OCI-LY7 (cell line): ENCODE results near the gene SUN2. TPM values are rescaled to one million over a fixed set of nuclear protein-coding genes. Genes with fewer than 3 reads are reported as not detected.

Experiments used
- BruUV-seq: library from RNA; stranded (reverse); fragments of 400-500 nt; replicated peaks from 2 replicates; lab custom pipeline; 2021; lab: Mats Ljungman, UMichigan
- CTCF ChIA-PET: fragments of 300-600 bp; sonication (Branson Sonifier 250); formaldehyde crosslinking; loops from one replicate; lab custom pipeline; 2022; ENCODE audit warnings: antibody characterized with exemption; ENCODE audit not compliant: unreplicated experiment; lab: Charles Lee
- POLR2A ChIA-PET: fragments of 300-600 bp; sonication (Branson Sonifier 250); formaldehyde crosslinking; loops from one replicate; lab custom pipeline; 2022; ENCODE audit warnings: antibody characterized with exemption; lab: Charles Lee
- DNase-seq: peaks from one replicate; pipeline ENCODE4 v3.0.0-alpha.2; 2015; ENCODE audit warnings: low spot score
- H2AFZ ChIP-seq: fragments of 200-600 bp; sonication (generic), shearing (Covaris generic); 2 replicates; pipeline ENCODE4 v1.6.1; 2014; ENCODE audit warnings: mild to moderate bottlenecking, antibody characterized with exemption, low read length, moderate library complexity
- H3K27ac ChIP-seq: fragments of 200-600 bp; sonication (generic); 2 replicates; pipeline ENCODE4 v1.5.1; 2014; ENCODE audit warnings: mixed run types, low read depth, mild to moderate bottlenecking, moderate library complexity, low read length, inconsistent platforms; ENCODE audit not compliant: poor library complexity, severe bottlenecking
- H3K36me3 ChIP-seq: fragments of 200-600 bp; sonication (generic); 2 replicates; pipeline ENCODE4 v1.6.1; 2014; ENCODE audit warnings: mild to moderate bottlenecking, antibody characterized with exemption, low read length, moderate library complexity, mixed read lengths; ENCODE audit not compliant: insufficient read depth
- H3K4me1 ChIP-seq: fragments of 200-600 bp; sonication (generic); 2 replicates; pipeline ENCODE4 v1.5.1; 2014; ENCODE audit warnings: mild to moderate bottlenecking, low read length; ENCODE audit not compliant: insufficient read depth, poor library complexity, severe bottlenecking
- H3K4me2 ChIP-seq: fragments of 200-600 bp; sonication (generic); 2 replicates; pipeline ENCODE4 v1.6.1; 2014; ENCODE audit warnings: mild to moderate bottlenecking, low read length
- H3K4me3 ChIP-seq: fragments of 200-600 bp; sonication (generic); 2 replicates; pipeline ENCODE4 v1.5.1; 2014; ENCODE audit warnings: mild to moderate bottlenecking, low read depth, low read length; ENCODE audit not compliant: poor library complexity, severe bottlenecking
- H3K79me2 ChIP-seq: fragments of 200-600 bp; sonication (generic); 2 replicates; pipeline ENCODE4 v1.6.1; 2016; ENCODE audit warnings: low read depth, mild to moderate bottlenecking, low read length, moderate library complexity, mixed read lengths; ENCODE audit not compliant: insufficient read depth
- H3K9me2 ChIP-seq: fragments of 200-600 bp; sonication (generic); 2 replicates; pipeline ENCODE4 v1.6.1; 2016; ENCODE audit warnings: mild to moderate bottlenecking, low read length, mixed read lengths; ENCODE audit not compliant: insufficient read depth
- H3K9me3 ChIP-seq: fragments of 200-600 bp; sonication (generic); 2 replicates; pipeline ENCODE4 v1.6.1; 2014; ENCODE audit warnings: mild to moderate bottlenecking, mixed run types, low read length, mixed read lengths
- H4K20me1 ChIP-seq: fragments of 200-600 bp; sonication (generic); 2 replicates; pipeline ENCODE4 v1.6.1; 2014; ENCODE audit warnings: mild to moderate bottlenecking, antibody characterized with exemption, low read length, moderate library complexity, mixed read lengths; ENCODE audit not compliant: insufficient read depth
- EZH2phosphoT487 ChIP-seq: fragments of 200-600 bp; sonication (generic); IDR thresholded peaks from 2 replicates; pipeline ENCODE4 v1.6.1; 2018; ENCODE audit warnings: low read depth, borderline replicate concordance, mild to moderate bottlenecking, mixed run types, antibody characterized with exemption, low read length, moderate library complexity, mixed read lengths
- intact Hi-C: fragments of 100-400 bp; cut with micrococcal nuclease; formaldehyde crosslinking; loops from one replicate; pipeline ENCODE4 v1.10.0; 2022; ENCODE audit not compliant: unreplicated experiment
- total RNA-seq, 2 experiments: library from RNA; depleted of rRNA in 1 of 2; stranded (reverse); fragments of >200 nt in 1 of 2; shearing (Covaris generic) in 1 of 2; gene quantifications; 2 replicates each; pipeline ENCODE4 v1.2.3, GENCODE V29; 2014 to 2022
- TF ChIP-seq, protein P1 (sequence below): fragments of 200-600 bp; sonication (generic); conservative IDR thresholded peaks from 2 replicates; pipeline ENCODE4 v1.5.1; 2014; ENCODE audit warnings: mild to moderate bottlenecking, antibody characterized with exemption, low read length, moderate library complexity, mixed read lengths

SUN2 gene
- total RNA-seq, 2 experiments from 2014 or later = 59.1 to 80.2 TPM

DNA sequence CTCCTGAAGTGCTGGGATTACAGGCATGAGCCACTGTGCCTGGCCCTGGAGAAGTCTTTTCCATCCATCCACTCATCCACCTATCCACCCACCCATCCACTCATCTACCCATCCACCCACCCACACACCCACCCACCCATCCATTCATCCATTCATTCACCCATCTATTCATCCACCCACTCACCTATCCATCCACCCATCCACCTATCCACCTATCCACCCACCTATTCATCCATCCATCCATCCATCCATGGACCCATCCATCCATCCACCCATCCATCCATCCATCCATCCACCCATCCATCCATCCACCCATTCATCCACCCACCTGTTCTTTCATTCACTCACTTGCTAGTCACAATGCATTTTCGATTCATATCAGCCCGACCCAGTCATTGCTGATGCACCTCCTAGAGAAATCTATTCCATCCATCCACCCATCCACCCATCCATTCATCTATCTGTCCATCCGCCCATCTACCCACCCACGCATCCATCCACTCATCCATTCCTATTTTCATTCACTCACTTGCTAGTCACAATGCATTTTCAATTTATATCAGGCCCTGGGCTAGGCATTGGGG, 17.7 kb upstream of the SUN2 start:
- intact Hi-C loops = no loop called here
- no peak overlapping the region for H3K4me3 ChIP-seq
- no peak overlapping the region for H2AFZ ChIP-seq
- H3K27ac ChIP-seq = no peak overlapping the region
- H3K36me3 ChIP-seq = no peaks in the 10 kb centered on the region
- TF ChIP-seq, protein P1, sequence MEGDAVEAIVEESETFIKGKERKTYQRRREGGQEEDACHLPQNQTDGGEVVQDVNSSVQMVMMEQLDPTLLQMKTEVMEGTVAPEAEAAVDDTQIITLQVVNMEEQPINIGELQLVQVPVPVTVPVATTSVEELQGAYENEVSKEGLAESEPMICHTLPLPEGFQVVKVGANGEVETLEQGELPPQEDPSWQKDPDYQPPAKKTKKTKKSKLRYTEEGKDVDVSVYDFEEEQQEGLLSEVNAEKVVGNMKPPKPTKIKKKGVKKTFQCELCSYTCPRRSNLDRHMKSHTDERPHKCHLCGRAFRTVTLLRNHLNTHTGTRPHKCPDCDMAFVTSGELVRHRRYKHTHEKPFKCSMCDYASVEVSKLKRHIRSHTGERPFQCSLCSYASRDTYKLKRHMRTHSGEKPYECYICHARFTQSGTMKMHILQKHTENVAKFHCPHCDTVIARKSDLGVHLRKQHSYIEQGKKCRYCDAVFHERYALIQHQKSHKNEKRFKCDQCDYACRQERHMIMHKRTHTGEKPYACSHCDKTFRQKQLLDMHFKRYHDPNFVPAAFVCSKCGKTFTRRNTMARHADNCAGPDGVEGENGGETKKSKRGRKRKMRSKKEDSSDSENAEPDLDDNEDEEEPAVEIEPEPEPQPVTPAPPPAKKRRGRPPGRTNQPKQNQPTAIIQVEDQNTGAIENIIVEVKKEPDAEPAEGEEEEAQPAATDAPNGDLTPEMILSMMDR = no peak
- no peak for TF ChIP-seq EZH2phosphoT487
- no TSS peak for BruUV-seq
- no peaks in the 10 kb centered on the region for H3K9me2 ChIP-seq
- ChIA-PET CTCF (no interaction called here), POLR2A (interaction anchor here (0.7 kb wide), 2 partner anchors 440 to 662 kb away, joined by 3 read pairs; no protein-coding TSS in a partner anchor)
- no peaks in the 10 kb centered on the region for H3K9me3 ChIP-seq
- no peaks in the 10 kb centered on the region for H3K79me2 ChIP-seq
- no peaks in the 10 kb centered on the region for H3K4me1 ChIP-seq
- H4K20me1 ChIP-seq = no peaks in the 10 kb centered on the region
- H3K4me2 ChIP-seq = no peak overlapping the region
- no peak for DNase-seq

DNA sequence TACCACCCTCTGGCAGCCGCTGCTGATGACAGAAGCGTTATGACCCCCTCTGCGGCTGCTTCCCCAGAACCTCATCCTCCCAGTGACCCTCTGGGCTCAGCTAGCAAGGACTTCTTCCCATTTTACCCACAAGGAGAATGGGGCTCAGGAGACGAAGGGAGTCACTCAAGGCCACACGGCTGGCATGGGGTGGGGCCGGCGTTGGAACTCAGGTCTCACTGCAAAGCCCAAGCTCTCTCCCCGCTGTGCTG, 16.8 kb upstream of the SUN2 start:
- no peak for TF ChIP-seq EZH2phosphoT487
- TF ChIP-seq, protein P1 = no peak
- no peak for DNase-seq
- no peak overlapping the region for H3K27ac ChIP-seq
- no peak overlapping the region for H3K4me2 ChIP-seq
- intact Hi-C loops = no loop called here
- CTCF ChIA-PET = no interaction called here
- no peaks in the 10 kb centered on the region for H3K4me1 ChIP-seq
- no peaks in the 10 kb centered on the region for H3K9me3 ChIP-seq
- BruUV-seq = no TSS peak
- POLR2A ChIA-PET = interaction anchor here (0.6 kb wide), 1 partner anchor 61 kb away, joined by 7 read pairs; no protein-coding TSS in a partner anchor
- H3K36me3 ChIP-seq = no peaks in the 10 kb centered on the region
- no peaks in the 10 kb centered on the region for H3K79me2 ChIP-seq
- no peak overlapping the region for H2AFZ ChIP-seq
- H3K9me2 ChIP-seq = no peaks in the 10 kb centered on the region
- no peak overlapping the region for H3K4me3 ChIP-seq
- H4K20me1 ChIP-seq = no peaks in the 10 kb centered on the region

DNA sequence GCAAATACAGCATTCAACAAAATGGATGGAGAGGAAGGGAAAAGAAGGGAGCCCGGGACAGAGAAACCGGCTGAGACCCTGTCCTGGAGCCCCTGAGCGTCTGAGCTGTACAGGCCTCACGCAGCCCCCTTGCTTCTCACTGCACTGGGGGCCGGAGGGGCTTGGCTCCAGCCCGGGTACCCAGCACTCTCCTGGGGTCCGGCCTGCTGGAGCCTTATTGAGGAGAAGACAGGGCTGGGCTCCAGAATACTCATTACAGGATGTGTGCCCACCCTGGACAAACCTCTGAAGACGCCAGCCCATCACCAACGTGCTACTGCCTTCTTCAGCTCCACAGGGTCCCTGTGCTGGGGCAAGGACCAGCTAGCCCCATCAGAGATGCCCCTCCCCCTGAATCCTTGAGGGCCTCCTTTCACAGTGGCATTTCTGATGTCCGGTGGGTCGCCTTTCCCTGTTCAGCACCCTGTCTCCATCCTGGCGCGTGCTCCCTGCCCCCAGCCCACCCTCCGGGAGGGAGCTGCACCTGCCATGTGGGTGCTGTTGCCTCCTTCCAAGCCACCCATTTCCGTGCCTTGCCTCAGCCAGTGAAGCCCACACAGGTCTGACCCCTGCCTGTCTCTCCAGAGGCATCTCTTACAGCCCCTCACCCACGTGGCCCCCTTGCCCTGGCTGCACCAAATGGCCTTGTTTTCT, 14.6 kb upstream of the SUN2 start:
- H3K27ac ChIP-seq = no peak overlapping the region
- H3K79me2 ChIP-seq = no peaks in the 10 kb centered on the region
- TF ChIP-seq, protein P1 = no peak
- no peak for TF ChIP-seq EZH2phosphoT487
- no peaks in the 10 kb centered on the region for H3K9me3 ChIP-seq
- no peaks in the 10 kb centered on the region for H3K9me2 ChIP-seq
- ChIA-PET POLR2A (no interaction called here), CTCF (interaction anchor here (1.5 kb wide), 1 partner anchor 12 kb away, joined by 8 read pairs; no protein-coding TSS in a partner anchor)
- no TSS peak for BruUV-seq
- DNase-seq = no peak
- intact Hi-C loops = no loop called here
- no peaks in the 10 kb centered on the region for H4K20me1 ChIP-seq
- H3K4me1 ChIP-seq = no peaks in the 10 kb centered on the region
- no peaks in the 10 kb centered on the region for H3K36me3 ChIP-seq
- H3K4me2 ChIP-seq = no peak overlapping the region
- no peak overlapping the region for H2AFZ ChIP-seq
- H3K4me3 ChIP-seq = no peak overlapping the region
